IPS-18a (cell line): ENCODE measurements around the gene NPVF.

ENCODE experiments used
- H3K27ac ChIP-seq: one replicate; pipeline ENCODE4 v1.5.1; 2013; ENCODE audit warnings: low read length
- H3K27me3 ChIP-seq: one replicate; pipeline ENCODE4 v1.6.1; 2013; ENCODE audit warnings: mild to moderate bottlenecking, low read length; ENCODE audit not compliant: control insufficient read depth, insufficient read depth
- H3K36me3 ChIP-seq: one replicate; pipeline ENCODE4 v1.6.1; 2013; ENCODE audit warnings: low read depth, low read length; ENCODE audit not compliant: control insufficient read depth
- H3K4me1 ChIP-seq: one replicate; pipeline ENCODE4 v1.6.1; 2013; ENCODE audit warnings: low read depth, low read length; ENCODE audit not compliant: control insufficient read depth
- H3K4me3 ChIP-seq: one replicate; pipeline ENCODE4 v1.5.1; 2013; ENCODE audit warnings: low read length
- H3K9ac ChIP-seq: one replicate; pipeline ENCODE4 v1.6.1; 2013; ENCODE audit warnings: mild to moderate bottlenecking, low read length, moderate library complexity
- H3K9me3 ChIP-seq: one replicate; pipeline ENCODE4 v1.6.1; 2013; ENCODE audit warnings: low read depth, low read length; ENCODE audit not compliant: control insufficient read depth

The NPVF gene

DNA sequence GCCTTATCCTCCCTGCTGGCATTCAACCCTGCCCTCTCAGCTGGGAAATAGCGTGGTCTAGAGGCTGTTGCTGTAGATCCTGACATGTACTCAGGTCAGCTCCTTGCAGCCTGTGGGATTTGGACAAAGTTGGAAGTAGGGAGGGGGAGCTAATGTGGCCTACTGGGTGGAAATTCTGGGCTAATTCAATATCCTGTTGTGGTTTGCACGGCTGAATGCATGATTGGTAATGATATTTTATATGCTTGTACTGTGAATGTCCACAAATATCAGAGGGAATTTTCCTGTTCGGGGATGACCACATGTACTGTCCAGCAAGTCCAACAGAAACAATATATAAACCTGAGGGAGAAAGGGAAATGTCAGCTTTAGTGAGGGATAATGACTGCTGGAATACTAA lies 22.1 kb upstream of the NPVF start:
- no peaks in the 10 kb centered on the region for H3K4me1 ChIP-seq
- peaks cover under 1% of the 10 kb centered on the region for H3K27me3 ChIP-seq
- no peak overlapping the region for H3K4me3 ChIP-seq
- H3K27ac ChIP-seq, result no peak overlapping the region
- no peak overlapping the region for H3K9ac ChIP-seq
- no peaks in the 10 kb centered on the region for H3K36me3 ChIP-seq
- H3K9me3 ChIP-seq, result no peaks in the 10 kb centered on the region

DNA sequence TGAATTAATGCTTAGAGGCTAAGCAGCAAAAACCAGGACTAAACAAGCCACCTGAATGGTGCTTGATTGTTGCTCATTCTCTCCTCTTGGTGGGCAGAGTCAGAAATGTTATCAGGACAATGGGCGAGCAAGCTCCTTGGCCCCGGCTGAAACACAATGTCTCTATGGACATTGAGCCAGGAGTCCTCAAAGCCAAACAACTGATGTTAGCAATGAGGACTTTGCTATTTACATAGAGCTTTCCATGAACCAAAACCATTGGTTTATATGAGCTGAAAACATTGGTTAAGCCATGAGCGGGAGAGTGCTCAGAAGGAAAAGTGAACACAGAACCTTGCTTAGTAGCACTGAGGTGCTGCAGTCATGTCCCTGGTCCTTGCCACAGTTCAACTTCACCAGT lies 21.5 kb upstream of the NPVF start:
- Histone ChIP-seq H3K27ac (no peak overlapping the region), H3K9me3 (no peaks in the 10 kb centered on the region), H3K9ac (no peak overlapping the region), H3K27me3 (peaks cover 6% of the 10 kb centered on the region), H3K4me3 (no peak overlapping the region), H3K4me1 (no peaks in the 10 kb centered on the region), H3K36me3 (no peaks in the 10 kb centered on the region)

GRCh38 chr7:25246306-25246705 lies 18.0 kb upstream of the NPVF start:
- Histone ChIP-seq H3K36me3 (no peaks in the 10 kb centered on the region), H3K9me3 (no peaks in the 10 kb centered on the region), H3K27ac (no peak overlapping the region), H3K4me1 (peaks cover 7% of the 10 kb centered on the region), H3K9ac (no peak overlapping the region), H3K4me3 (no peak overlapping the region), H3K27me3 (peaks cover 37% of the 10 kb centered on the region)

GRCh38 chr7:25244254-25245033 lies 16.2 kb upstream of the NPVF start:
- no peak overlapping the region for H3K9ac ChIP-seq
- no peaks in the 10 kb centered on the region for H3K9me3 ChIP-seq
- no peak overlapping the region for H3K4me3 ChIP-seq
- H3K4me1 ChIP-seq, result peaks cover 7% of the 10 kb centered on the region
- peaks cover 37% of the 10 kb centered on the region for H3K27me3 ChIP-seq
- no peak overlapping the region for H3K27ac ChIP-seq
- H3K36me3 ChIP-seq, result no peaks in the 10 kb centered on the region

- Histone ChIP-seq H3K9me3 (no peaks in the 10 kb centered on the region), H3K27me3 (peaks cover 37% of the 10 kb centered on the region), H3K9ac (no peak overlapping the region), H3K27ac (no peak overlapping the region), H3K36me3 (no peaks in the 10 kb centered on the region), H3K4me1 (peaks cover 7% of the 10 kb centered on the region), H3K4me3 (no peak overlapping the region)
Observed at GRCh38 chr7:25242678-25243077, 14.4 kb upstream of the NPVF start.

GRCh38 chr7:25240896-25241295 lies 12.6 kb upstream of the NPVF start:
- peaks cover 7% of the 10 kb centered on the region for H3K4me1 ChIP-seq
- H3K27me3 ChIP-seq, result peaks cover 37% of the 10 kb centered on the region
- H3K27ac ChIP-seq, result no peak overlapping the region
- no peak overlapping the region for H3K4me3 ChIP-seq
- no peaks in the 10 kb centered on the region for H3K9me3 ChIP-seq
- no peak overlapping the region for H3K9ac ChIP-seq
- H3K36me3 ChIP-seq, result no peaks in the 10 kb centered on the region

DNA sequence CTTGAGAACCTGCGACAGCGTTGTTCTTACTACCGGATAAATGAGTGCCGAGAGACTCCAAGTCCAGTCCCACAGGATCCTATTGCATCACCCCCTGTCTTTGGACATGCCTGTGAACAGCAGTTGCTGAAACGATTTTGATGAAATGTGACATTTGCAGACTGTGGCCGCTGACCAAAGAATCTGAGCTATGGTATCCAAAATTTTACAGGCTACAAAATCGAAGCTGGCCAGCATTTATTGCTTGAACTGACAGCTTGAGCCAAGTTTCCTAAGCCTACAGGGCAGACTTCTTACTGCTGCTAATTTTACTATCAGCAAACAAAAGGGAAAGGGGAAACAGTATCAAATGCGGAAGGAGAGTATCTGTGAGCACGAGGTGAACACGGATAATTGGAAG lies 12.1 kb upstream of the NPVF start:
- no peak overlapping the region for H3K9ac ChIP-seq
- H3K27ac ChIP-seq, result no peak overlapping the region
- no peaks in the 10 kb centered on the region for H3K36me3 ChIP-seq
- H3K4me1 ChIP-seq, result peaks cover 7% of the 10 kb centered on the region
- no peaks in the 10 kb centered on the region for H3K9me3 ChIP-seq
- peaks cover 35% of the 10 kb centered on the region for H3K27me3 ChIP-seq
- no peak overlapping the region for H3K4me3 ChIP-seq

DNA sequence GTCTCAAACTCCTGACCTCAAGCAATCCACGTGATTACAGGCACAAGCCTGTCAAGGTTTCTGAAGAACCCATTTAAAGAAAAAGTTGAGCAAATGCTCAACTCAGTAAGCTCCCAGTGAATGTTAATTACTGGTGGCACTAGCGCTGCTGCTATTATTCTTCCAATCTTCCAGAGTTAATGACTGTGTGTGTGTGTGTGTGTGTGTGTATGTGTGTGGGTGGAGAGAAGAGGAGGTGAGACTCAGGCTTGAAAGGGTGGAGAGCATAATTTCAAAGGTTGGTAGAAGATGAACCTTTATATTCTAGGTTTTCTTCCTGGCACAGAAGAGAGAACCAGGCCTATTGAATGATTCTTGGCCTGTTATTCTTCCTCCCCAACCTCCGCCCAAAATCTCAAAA lies 11.6 kb upstream of the NPVF start:
- peaks cover 7% of the 10 kb centered on the region for H3K4me1 ChIP-seq
- peaks cover 31% of the 10 kb centered on the region for H3K27me3 ChIP-seq

DNA sequence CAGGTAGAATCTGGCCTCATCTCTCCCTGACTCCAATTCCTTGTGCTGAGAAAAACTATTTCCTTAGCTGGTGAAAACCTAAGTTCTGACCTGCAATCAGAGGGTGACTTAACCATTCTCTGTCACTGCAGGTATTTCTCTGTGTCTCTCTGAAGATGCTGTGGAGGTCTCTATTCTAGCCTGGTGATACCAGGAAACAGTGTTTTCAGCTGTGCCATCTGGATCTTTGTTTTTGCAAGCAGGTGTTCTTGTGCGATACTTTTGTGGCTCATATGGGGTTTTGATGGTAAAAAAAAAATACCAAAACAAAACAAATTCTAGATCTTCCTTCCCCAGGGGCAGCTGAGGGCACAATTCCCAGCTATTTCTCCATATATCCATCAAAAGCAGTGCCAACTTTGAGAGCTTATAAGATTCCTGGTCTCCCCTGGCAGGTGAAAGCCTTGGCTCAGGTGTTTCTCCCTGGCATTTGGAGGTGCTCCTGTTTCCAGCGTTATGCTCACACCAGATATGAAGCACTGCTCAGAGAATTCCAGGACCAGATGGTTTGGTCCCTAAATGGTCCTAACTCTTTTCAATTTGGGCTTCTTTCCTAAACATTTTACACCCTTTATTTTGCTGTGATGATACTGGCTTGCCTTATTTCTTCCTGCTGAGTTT lies 9.9 kb upstream of the NPVF start:
- no peaks in the 10 kb centered on the region for H3K4me1 ChIP-seq
- H3K27ac ChIP-seq, result no peak overlapping the region
- H3K9me3 ChIP-seq, result no peaks in the 10 kb centered on the region
- H3K36me3 ChIP-seq, result no peaks in the 10 kb centered on the region
- H3K9ac ChIP-seq, result no peak overlapping the region
- peaks cover 15% of the 10 kb centered on the region for H3K27me3 ChIP-seq
- H3K4me3 ChIP-seq, result no peak overlapping the region

More for the DNA sequence above, 11.6 kb upstream of the NPVF start:
- Histone ChIP-seq H3K27ac (no peak overlapping the region), H3K9me3 (no peaks in the 10 kb centered on the region), H3K36me3 (no peaks in the 10 kb centered on the region), H3K9ac (no peak overlapping the region), H3K4me3 (no peak overlapping the region)

- H3K4me3 ChIP-seq, result no peak overlapping the region
- H3K27me3 ChIP-seq, result no peaks in the 10 kb centered on the region
- H3K9me3 ChIP-seq, result no peaks in the 10 kb centered on the region
- H3K36me3 ChIP-seq, result no peaks in the 10 kb centered on the region
- no peaks in the 10 kb centered on the region for H3K4me1 ChIP-seq
- H3K9ac ChIP-seq, result no peak overlapping the region
- no peak overlapping the region for H3K27ac ChIP-seq
Observed at GRCh38 chr7:25235471-25235870, 7.2 kb upstream of the NPVF start.

GRCh38 chr7:25234336-25234735 lies 6.0 kb upstream of the NPVF start:
- H3K27me3 ChIP-seq, result no peaks in the 10 kb centered on the region
- no peak overlapping the region for H3K4me3 ChIP-seq
- H3K4me1 ChIP-seq, result no peaks in the 10 kb centered on the region
- H3K36me3 ChIP-seq, result no peaks in the 10 kb centered on the region
- no peaks in the 10 kb centered on the region for H3K9me3 ChIP-seq
- no peak overlapping the region for H3K9ac ChIP-seq
- no peak overlapping the region for H3K27ac ChIP-seq

- no peak overlapping the region for H3K27ac ChIP-seq
- H3K9me3 ChIP-seq, result no peaks in the 10 kb centered on the region
- no peaks in the 10 kb centered on the region for H3K27me3 ChIP-seq
Observed at GRCh38 chr7:25223206-25223605, 5.1 kb downstream of the NPVF start.

More at GRCh38 chr7:25223206-25223605, 5.1 kb downstream of the NPVF start:
- Histone ChIP-seq H3K4me3 (no peak overlapping the region), H3K9ac (no peak overlapping the region), H3K36me3 (no peaks in the 10 kb centered on the region), H3K4me1 (no peaks in the 10 kb centered on the region)
